KOPT-K1 (cell line): ENCODE results near the gene GBF1.

ENCODE experiments used
- H3K27ac ChIP-seq: fragments of 200-600 bp; sonication (generic); 2 replicates; pipeline ENCODE4 v1.5.1; 2016; ENCODE audit warnings: antibody characterized with exemption, mild to moderate bottlenecking, low read depth, low read length; ENCODE audit not compliant: poor library complexity, severe bottlenecking
- H3K36me3 ChIP-seq: fragments of 200-600 bp; sonication (generic); 2 replicates; pipeline ENCODE4 v1.5.1; 2017; ENCODE audit warnings: antibody characterized with exemption, mild to moderate bottlenecking, low read length, moderate library complexity; ENCODE audit not compliant: insufficient read depth
- H3K9me3 ChIP-seq: fragments of 200-600 bp; sonication (generic); 2 replicates; pipeline ENCODE4 v1.5.1; 2017; ENCODE audit warnings: antibody characterized with exemption, low read length, mild to moderate bottlenecking; ENCODE audit not compliant: insufficient read depth, poor library complexity, severe bottlenecking

Gene GBF1

GRCh38 chr10:102279104-102279503 lies 33.8 kb downstream of the GBF1 start:
- H3K9me3 ChIP-seq: no peaks in the 10 kb centered on the region
- no peak overlapping the region for H3K27ac ChIP-seq

GRCh38 chr10:102280397-102281101 lies 35.2 kb downstream of the GBF1 start:
- Histone ChIP-seq H3K27ac (no peak overlapping the region), H3K36me3 (peaks cover 25% of the 10 kb centered on the region)

More at GRCh38 chr10:102279104-102279503, 33.8 kb downstream of the GBF1 start:
- peaks cover 12% of the 10 kb centered on the region; the same call in 1 of the 2 replicates for H3K36me3 ChIP-seq

GRCh38 chr10:102281102-102281487 lies 35.8 kb downstream of the GBF1 start:
- Histone ChIP-seq H3K27ac (no peak overlapping the region), H3K9me3 (no peaks in the 10 kb centered on the region), H3K36me3 (peaks cover 26% of the 10 kb centered on the region)

More at GRCh38 chr10:102280397-102281101, 35.2 kb downstream of the GBF1 start:
- H3K9me3 ChIP-seq: no peaks in the 10 kb centered on the region

- H3K9me3 ChIP-seq: no peaks in the 10 kb centered on the region
- H3K36me3 ChIP-seq: peaks cover 33% of the 10 kb centered on the region
- H3K27ac ChIP-seq: no peak overlapping the region
These were observed 38.2 kb downstream of the GBF1 start for GRCh38 chr10:102283488-102283887.

GRCh38 chr10:102283890-102284289 lies 38.6 kb downstream of the GBF1 start:
- Histone ChIP-seq H3K9me3 (no peaks in the 10 kb centered on the region), H3K36me3 (peaks cover 33% of the 10 kb centered on the region), H3K27ac (no peak overlapping the region)

GRCh38 chr10:102284531-102284930 lies 39.2 kb downstream of the GBF1 start:
- H3K27ac ChIP-seq: no peak overlapping the region
- H3K36me3 ChIP-seq: peaks cover 39% of the 10 kb centered on the region
- H3K9me3 ChIP-seq: no peaks in the 10 kb centered on the region

GRCh38 chr10:102285133-102285532 lies 39.8 kb downstream of the GBF1 start:
- Histone ChIP-seq H3K9me3 (no peaks in the 10 kb centered on the region), H3K36me3 (peaks cover 42% of the 10 kb centered on the region), H3K27ac (no peak overlapping the region)

GRCh38 chr10:102286216-102286615 lies 40.9 kb downstream of the GBF1 start:
- Histone ChIP-seq H3K9me3 (no peaks in the 10 kb centered on the region), H3K27ac (no peak overlapping the region), H3K36me3 (peaks cover 42% of the 10 kb centered on the region)

- Histone ChIP-seq H3K27ac (no peak overlapping the region), H3K36me3 (peaks cover 37% of the 10 kb centered on the region), H3K9me3 (no peaks in the 10 kb centered on the region)
These were observed 42.2 kb downstream of the GBF1 start for GRCh38 chr10:102287538-102287937.

GRCh38 chr10:102287991-102288390 lies 42.7 kb downstream of the GBF1 start:
- no peak overlapping the region for H3K27ac ChIP-seq

GRCh38 chr10:102289356-102289755 lies 44.0 kb downstream of the GBF1 start:
- H3K36me3 ChIP-seq: peaks cover 31% of the 10 kb centered on the region
- H3K9me3 ChIP-seq: no peaks in the 10 kb centered on the region
- H3K27ac ChIP-seq: no peak overlapping the region

More at GRCh38 chr10:102287991-102288390, 42.7 kb downstream of the GBF1 start:
- peaks cover 33% of the 10 kb centered on the region for H3K36me3 ChIP-seq
- no peaks in the 10 kb centered on the region for H3K9me3 ChIP-seq

- Histone ChIP-seq H3K27ac (no peak overlapping the region), H3K9me3 (no peaks in the 10 kb centered on the region), H3K36me3 (peaks cover 26% of the 10 kb centered on the region)
These were observed 44.5 kb downstream of the GBF1 start for GRCh38 chr10:102289840-102290239.

GRCh38 chr10:102291221-102291905 lies 46.0 kb downstream of the GBF1 start:
- Histone ChIP-seq H3K36me3 (peaks cover 16% of the 10 kb centered on the region), H3K27ac (no peak overlapping the region), H3K9me3 (no peaks in the 10 kb centered on the region)

- H3K27ac ChIP-seq: no peak overlapping the region
- peaks cover 5% of the 10 kb centered on the region; the same call in 1 of the 2 replicates for H3K36me3 ChIP-seq
- H3K9me3 ChIP-seq: no peaks in the 10 kb centered on the region
These were observed 51.8 kb downstream of the GBF1 start for GRCh38 chr10:102297101-102297500.

GRCh38 chr10:102298899-102299298 lies 53.6 kb downstream of the GBF1 start:
- Histone ChIP-seq H3K36me3 (peaks cover 5% of the 10 kb centered on the region; the same call in 1 of the 2 replicates), H3K27ac (no peak overlapping the region), H3K9me3 (no peaks in the 10 kb centered on the region)
